Stimulated activated CD4-positive, alpha-beta T cell treated with anti-CD3 and anti-CD28 coated beads, Interleukin-4, amount 100 ng/mL, for 4 hours (primary cell): ENCODE data around the gene YIPF1.
A peak's percentile ranks its signal among the peaks of the same experiment; 100 is the strongest.
"Not testable (repeated sequence)": the region's sequence is repeated elsewhere in the genome, so short reads cannot be mapped to it uniquely, and the experiment has no call there.

Experiments used
- DNase-seq, 2 experiments: peaks; one replicate each; pipeline ENCODE4 v3.0.0-alpha.2; 2020

Gene YIPF1

GRCh38 chr1:53837924-53838653 is 51.5 kb downstream of the YIPF1 start, which contains the start of gene NDC1:
NDC1 (minus strand) TSS chr1:53838296; CDS start chr1:53838261, 35 bp downstream.
- DNase-seq, result peak; percentile 80 to 89

GRCh38 chr1:53837646-53837923 is 52.0 kb downstream of the YIPF1 start:
- DNase-seq, result no peak

- no peak for DNase-seq
Measured at GRCh38 chr1:53835491-53835890, 54.1 kb downstream of the YIPF1 start.

GRCh38 chr1:53834776-53835175 is 54.8 kb downstream of the YIPF1 start:
- DNase-seq, result no peak

- DNase-seq, result no peak
Measured at GRCh38 chr1:53833393-53833792, 56.2 kb downstream of the YIPF1 start.

- DNase-seq, result no peak
Measured at GRCh38 chr1:53826367-53826766, 63.2 kb downstream of the YIPF1 start.

GRCh38 chr1:53825306-53825705 is 64.3 kb downstream of the YIPF1 start:
- no peak for DNase-seq

GRCh38 chr1:53822931-53823330 is 66.7 kb downstream of the YIPF1 start:
- DNase-seq, result no peak

GRCh38 chr1:53821380-53821779 is 68.2 kb downstream of the YIPF1 start:
- no peak for DNase-seq

- DNase-seq, result no peak
Measured at GRCh38 chr1:53819387-53819786, 70.2 kb downstream of the YIPF1 start.

- not testable (repeated sequence) for DNase-seq
Measured at GRCh38 chr1:53816584-53816983, 73.0 kb downstream of the YIPF1 start.

GRCh38 chr1:53815484-53815883 is 74.1 kb downstream of the YIPF1 start:
- DNase-seq, result not testable (repeated sequence)

- DNase-seq, result no peak
Measured at GRCh38 chr1:53811414-53811851, 78.2 kb downstream of the YIPF1 start.

- DNase-seq, result no peak
Measured at GRCh38 chr1:53810497-53810896, 79.1 kb downstream of the YIPF1 start.

- no peak for DNase-seq
Measured at GRCh38 chr1:53810007-53810406, 79.6 kb downstream of the YIPF1 start.

GRCh38 chr1:53807916-53808315 is 81.7 kb downstream of the YIPF1 start:
- DNase-seq, result no peak

GRCh38 chr1:53804791-53805505 is 84.6 kb downstream of the YIPF1 start:
- no peak for DNase-seq

- no peak for DNase-seq
Measured at GRCh38 chr1:53804181-53804580, 85.4 kb downstream of the YIPF1 start.
